NCI-H1694 treated with DMSO at 0.1 percent for 48 hours (cell line): Measurements from ENCODE around the gene NUDT13.
A peak's percentile ranks its signal among the peaks of the same experiment; 100 is the strongest.

Experiments used
- DNase-seq: peaks from one replicate; lab custom pipeline; 2025; lab: John Stamatoyannopoulos, UW

The NUDT13 gene

GRCh38 chr10:73163096-73163495 is 52.8 kb downstream of the NUDT13 start:
- no peak for DNase-seq

- DNase-seq = no peak
Observed at GRCh38 chr10:73166972-73167371, 56.7 kb downstream of the NUDT13 start.

GRCh38 chr10:73167458-73167782 is 57.2 kb downstream of the NUDT13 start:
- no peak for DNase-seq

- peak; percentile 73 for DNase-seq
Observed at GRCh38 chr10:73167783-73168464, 57.7 kb downstream of the NUDT13 start, which contains the start of the genes ECD and FAM149B1. ECD (minus strand) TSS chr10:73168008; CDS start chr10:73163937, 4,071 bp downstream. FAM149B1 (plus strand) TSS chr10:73168119; CDS start chr10:73168340, 221 bp downstream.

- no peak for DNase-seq
Observed at GRCh38 chr10:73168465-73168803, 58.2 kb downstream of the NUDT13 start.

GRCh38 chr10:73169320-73169719 is 59.1 kb downstream of the NUDT13 start:
- no peak for DNase-seq

GRCh38 chr10:73172867-73173266 is 62.6 kb downstream of the NUDT13 start:
- no peak for DNase-seq

GRCh38 chr10:73174148-73174925 is 64.1 kb downstream of the NUDT13 start:
- DNase-seq = no peak
